GM21423 (cell line): ENCODE results near the gene MRPL16.
"Not testable (repeated sequence)": the region's sequence is repeated elsewhere in the genome, so short reads cannot be mapped to it uniquely, and the experiment has no call there.

Experiments
- ATAC-seq: cut with Tn5 transposase; IDR thresholded peaks from one replicate; pipeline ENCODE4 v1.9.1; 2021; ENCODE audit warnings: mild to moderate bottlenecking, moderate library complexity; ENCODE audit not compliant: unreplicated experiment

The MRPL16 gene

DNA sequence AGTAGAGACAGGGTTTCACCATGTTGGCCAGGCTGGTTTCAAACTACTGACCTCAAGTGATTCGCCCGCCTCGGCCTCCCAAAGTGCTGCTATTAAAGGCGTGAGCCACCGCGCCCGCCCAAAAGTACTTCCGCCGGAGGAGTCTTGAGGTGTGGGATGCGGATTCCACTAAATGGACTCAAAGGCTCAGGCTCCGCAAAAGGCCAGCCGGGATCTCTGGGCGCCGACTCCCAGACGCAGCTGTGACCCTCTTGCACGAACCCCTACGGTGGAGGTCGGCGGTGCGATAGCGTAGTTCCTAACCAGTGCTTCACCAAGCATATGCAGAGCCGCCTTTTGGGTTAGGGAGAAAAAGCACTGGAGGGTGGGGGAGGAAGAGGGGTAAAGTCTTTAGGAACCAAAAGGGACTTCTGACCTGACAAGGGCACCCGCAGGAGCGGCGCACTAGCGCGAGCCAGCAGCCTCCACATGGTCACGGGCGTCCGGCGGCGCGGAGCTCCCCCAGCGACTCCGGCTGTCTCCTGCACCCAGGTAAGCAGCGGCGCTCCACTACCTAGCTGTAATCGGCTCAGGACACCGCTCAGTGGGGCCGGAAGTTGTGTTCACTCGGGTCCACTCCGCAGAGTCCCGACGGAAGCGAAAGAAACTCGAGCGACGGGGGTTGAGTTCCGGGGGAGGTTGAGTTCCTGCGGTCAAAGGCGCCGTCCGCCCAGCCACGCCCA is at the start of gene MRPL16:
Gene MRPL16 (minus strand): TSS at position 590 of the 722 bp plus-strand sequence. CDS start 120 bp downstream, at position 470.
- ATAC-seq: peak; percentile 97

DNA sequence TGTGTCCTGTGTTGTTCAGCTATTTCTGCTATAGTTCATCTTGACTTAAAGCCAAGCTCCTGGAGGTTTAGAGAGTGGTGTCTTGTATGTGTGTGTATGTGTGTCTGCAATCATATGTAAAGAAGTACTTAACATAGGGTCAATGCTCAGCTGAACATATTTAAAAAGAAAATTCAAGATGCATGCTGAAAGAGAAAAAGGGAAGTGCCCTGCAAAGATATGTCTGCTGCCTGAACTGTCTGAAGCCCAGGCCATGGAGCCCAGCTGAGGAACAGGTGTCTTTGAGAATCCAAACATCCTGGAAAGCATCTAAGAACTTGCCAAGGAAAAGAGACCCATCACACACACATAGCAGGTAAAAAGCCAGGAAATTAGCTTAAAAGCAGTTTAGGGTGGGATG is 49.1 kb upstream of the MRPL16 start:
- no peak for ATAC-seq

DNA sequence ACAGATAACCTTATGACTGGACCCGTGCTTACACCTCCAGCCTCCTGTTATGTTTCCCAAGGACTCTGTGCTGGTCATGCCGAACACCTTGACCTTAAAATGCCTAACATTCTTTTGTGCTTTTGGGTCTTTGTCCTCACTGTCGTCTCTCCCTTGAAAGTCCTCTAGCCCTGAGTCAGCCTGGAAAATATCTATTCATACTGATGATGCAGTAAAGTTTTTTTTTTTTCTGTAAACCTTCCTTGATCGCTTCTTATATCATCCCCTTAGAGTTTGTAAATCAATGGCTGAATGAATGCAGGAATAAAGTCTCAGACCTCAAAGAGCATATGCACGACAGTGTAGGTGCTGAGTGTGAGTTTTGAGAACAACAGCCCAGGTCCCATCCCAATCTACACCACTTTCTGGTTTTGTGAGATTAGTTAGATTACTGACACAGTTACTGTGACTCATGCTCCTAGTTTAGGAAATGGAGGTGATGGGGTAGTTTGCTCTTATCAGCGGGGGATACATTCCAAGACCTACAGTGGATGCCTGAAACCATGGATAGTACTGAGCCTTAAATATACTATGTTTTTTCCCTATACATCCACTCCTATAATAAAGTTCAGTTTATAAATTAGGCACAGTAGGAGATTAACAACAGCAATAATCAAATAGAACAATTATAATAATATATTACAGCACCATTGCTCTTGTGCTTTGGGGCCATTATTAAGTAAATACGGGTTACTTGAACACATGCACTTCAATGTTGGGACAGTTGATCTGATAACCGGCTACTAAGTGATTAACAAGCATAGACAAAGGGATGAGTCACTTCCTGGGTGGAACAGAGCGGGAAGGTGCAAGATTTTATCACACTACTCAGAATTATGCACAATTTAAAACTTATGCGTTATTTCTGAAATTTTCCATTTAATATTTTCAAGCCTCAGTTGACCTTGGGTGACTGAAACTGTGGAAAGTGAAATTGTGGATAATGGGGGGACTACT is 47.2 kb upstream of the MRPL16 start:
- ATAC-seq: no peak

DNA sequence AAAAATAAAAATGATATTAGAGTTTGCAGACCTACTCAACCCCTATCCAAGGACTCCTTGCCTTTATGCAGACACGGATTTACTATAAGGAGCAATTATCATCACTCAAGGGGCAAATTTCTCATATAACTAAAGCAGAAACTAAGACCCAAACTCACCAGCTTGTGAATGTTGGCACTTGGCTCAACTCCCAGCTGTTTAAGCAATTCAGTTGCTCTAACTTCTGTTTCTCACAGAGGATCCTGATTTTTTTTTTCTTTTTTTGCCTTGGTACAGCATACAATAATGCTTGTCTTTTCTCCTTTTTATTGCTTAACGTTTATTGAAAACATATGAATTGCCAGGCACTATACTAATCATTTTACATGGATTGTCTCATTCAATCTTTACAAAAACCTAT is 44.3 kb upstream of the MRPL16 start:
- ATAC-seq: no peak

- ATAC-seq: not testable (repeated sequence)
Measured at GRCh38 chr11:59851416-59851815, 40.8 kb upstream of the MRPL16 start.

GRCh38 chr11:59849551-59849950 is 39.0 kb upstream of the MRPL16 start:
- ATAC-seq: not testable (repeated sequence)

- ATAC-seq: no peak
Measured at GRCh38 chr11:59849129-59849528, 38.6 kb upstream of the MRPL16 start.

GRCh38 chr11:59848439-59848838 is 37.9 kb upstream of the MRPL16 start:
- not testable (repeated sequence) for ATAC-seq

DNA sequence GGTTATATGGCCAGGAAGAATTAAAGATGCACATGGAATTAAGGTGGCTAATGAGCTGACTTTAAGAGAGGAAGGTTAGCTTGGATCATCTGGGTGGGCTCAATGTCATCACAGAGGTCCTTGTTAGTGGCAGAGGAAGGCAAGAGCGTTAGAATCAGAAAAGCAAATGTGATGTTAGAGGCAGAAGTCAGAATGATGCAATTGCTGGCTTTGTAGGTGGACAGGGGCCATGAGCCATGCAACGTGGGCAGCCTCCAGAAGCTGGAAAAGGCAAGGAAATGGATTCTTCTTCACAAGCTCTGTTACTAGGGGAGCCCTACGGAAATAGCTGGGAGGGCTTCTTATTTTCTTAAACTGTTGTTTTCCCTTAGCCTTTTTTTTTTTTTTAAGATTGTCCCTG is 37.0 kb upstream of the MRPL16 start:
- no peak for ATAC-seq

- no peak for ATAC-seq
Measured at GRCh38 chr11:59846556-59846955, 36.0 kb upstream of the MRPL16 start.

GRCh38 chr11:59845399-59845798 is 34.8 kb upstream of the MRPL16 start, which contains the start of gene CBLIF:
Gene CBLIF (minus strand): TSS chr11:59845499. CDS start chr11:59845453, 46 bp downstream.
- no peak for ATAC-seq

DNA sequence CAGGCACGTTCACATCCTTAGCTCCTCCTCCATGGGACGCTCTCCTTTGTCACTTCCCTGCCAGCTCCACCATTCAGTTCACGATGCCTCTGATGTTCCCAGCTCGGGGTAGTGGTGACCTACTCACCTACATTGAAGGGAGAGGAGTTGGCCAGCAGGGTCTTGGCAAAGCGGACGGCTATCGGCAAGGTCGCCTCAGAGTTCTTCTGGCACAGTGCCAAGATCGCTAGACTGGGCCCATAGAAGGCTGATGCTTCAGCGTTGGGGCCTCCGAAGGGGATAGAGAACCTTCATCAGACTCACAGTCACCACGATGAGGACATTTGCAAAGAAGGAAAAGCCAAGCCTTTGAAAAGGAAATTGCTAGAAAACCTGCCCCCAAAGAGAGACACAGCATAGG is 31.7 kb upstream of the MRPL16 start:
- no peak for ATAC-seq

DNA sequence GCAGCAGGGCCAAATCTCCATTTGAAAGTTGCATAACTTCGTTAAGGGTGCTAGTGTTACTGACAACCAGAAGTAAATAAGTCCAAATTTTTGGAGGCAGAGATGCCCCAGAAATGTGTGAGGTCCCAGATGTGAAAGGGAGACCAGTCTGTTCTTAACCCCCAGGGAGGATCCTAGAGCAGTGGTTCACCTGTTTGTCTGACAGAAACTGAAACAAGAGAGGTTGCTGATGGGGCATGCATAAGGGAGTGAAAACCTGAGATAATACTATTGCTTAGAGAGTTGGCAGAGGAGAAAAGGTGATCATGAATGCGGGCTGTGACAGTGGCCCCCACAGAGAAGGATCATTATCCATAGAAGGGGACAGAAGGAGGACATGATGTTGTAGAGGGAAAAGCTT is 30.9 kb upstream of the MRPL16 start:
- peak; percentile 90 for ATAC-seq

DNA sequence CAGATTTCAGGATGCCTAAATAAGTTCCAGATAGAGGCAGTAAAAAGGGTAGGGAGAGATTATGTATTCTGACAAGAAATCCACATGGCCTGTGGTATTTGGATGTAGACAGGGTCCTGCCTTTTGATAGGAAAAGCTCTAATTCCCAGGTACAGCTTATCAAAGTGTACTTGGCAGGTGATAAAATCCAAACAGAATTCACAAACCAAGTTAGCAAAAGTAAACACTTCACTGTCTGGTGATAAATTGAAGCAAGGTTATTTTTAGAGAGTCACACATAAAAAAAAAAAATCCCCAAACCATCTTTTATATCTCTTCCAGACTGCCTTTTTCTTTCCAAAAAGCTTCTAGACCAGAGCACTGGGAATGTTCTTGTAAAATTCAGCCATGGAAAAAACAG is 29.0 kb upstream of the MRPL16 start:
- no peak for ATAC-seq

DNA sequence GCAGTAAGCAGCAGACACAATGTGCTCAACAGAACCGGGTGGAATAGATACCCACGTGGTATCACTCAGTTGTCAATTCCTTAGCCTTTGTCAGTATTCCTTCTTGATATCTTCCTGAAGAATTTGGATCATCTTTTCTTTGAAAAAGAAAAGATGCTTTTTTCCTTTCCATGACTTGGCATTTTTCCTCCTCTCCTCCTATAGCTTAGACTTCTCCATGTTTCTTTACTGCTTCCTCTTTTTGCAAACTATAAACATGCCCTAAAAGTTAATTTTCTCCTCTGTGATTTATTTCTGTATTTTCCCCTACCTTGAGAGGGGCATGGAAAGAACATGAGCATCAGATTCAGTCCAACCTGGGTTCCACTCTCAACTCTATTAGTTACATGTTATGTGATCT is 23.0 kb upstream of the MRPL16 start:
- no peak for ATAC-seq

- no peak for ATAC-seq
Measured at GRCh38 chr11:59829358-59829757, 18.8 kb upstream of the MRPL16 start.

GRCh38 chr11:59822989-59823566 is 12.5 kb upstream of the MRPL16 start:
- ATAC-seq: peak; percentile 92

DNA sequence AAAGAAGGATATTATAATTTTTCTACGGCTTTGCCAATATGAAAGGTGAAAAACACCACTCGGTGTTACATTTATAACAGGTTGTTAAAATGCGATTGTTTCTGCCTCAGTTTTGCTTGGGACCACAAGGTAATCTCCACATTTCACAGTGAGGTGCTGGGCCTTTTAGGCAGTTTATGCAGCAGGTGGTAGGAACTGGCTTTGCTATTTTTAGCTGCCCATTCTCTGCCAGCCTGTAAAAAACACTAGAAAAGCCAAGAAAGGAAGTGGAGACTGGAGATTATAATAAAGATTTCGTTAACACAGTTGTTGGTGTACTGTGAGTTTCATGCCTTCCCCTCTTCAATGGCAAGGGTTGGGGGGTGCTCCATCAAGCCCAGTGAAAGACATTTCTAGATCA is 8.0 kb upstream of the MRPL16 start:
- no peak for ATAC-seq

DNA sequence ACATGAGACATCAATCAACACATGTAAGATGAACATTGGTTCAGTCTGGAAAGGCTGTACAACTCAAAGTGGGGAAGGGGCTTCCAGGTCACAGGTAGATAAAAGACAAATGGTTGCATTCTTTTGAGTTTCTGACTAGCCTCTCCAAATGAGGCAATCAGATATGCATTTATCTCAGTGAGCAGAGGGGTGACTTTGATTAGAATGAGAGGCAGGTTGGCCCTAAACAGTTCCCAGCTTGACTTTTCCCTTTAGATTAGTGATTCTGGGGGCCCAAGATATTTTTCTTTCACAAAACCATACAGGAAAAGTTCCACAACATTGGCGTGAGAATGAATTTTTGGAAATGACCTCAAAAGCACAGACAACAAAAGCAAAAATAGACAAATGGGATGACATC is 5.9 kb upstream of the MRPL16 start:
- not testable (repeated sequence) for ATAC-seq

GRCh38 chr11:59815754-59816153 is 5.2 kb upstream of the MRPL16 start:
- ATAC-seq: no peak

DNA sequence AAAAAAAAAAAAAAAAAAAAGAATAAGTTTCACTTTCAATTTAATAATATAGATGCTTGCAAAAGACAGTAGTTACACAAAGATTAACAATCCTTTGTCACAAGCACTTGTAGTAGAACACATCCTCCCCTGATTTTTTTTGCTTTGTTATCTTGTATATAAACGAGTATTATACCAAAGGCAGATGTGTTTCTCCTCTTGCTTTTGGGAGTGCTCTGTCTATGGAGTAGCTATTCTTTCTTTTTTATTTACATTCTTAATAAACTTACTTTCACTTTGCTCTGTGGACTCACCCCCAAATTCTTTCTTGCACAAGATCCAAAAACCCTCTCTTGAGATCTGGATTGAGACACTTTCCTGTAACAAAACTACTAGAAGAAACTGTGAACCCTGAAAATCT is 3.4 kb upstream of the MRPL16 start:
- no peak for ATAC-seq
